HL-60 (cell line): ENCODE measurements around the gene AMBP.

ENCODE experiments used
- CTCF ChIP-seq: IDR thresholded peaks from one replicate; pipeline ENCODE4 v1.5.1; 2011; ENCODE audit warnings: low read length, control low read depth, inconsistent platforms; ENCODE audit not compliant: insufficient read depth
- GABPA ChIP-seq: IDR thresholded peaks from 2 replicates; pipeline ENCODE4 v1.6.1; 2012; ENCODE audit warnings: low read depth
- POLR2AphosphoS5 ChIP-seq: IDR thresholded peaks from 2 replicates; pipeline ENCODE4 v1.6.1; 2012; ENCODE audit warnings: low read depth

DNA sequence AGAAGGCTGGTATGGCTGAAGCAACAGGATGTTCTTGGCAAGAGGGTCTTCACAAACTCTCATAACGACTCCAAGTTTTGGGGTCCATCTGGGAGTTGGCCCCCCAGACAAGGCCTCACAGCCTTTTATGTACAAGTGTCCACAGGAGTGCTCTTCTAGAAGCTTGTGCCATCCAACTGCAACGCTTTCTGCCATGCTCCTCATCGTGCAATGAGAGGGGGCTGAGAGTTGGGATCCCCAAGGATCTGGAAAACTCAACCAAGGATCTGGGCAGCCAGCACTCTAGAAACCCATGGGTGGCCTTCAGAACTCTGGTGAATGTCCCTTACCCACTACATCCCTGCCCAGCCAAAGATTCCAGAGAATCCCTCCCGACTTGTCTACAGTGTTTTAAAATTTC lies 8.5 kb upstream of the AMBP start:
- no peak for TF ChIP-seq POLR2AphosphoS5
- no peak for TF ChIP-seq GABPA
- TF ChIP-seq CTCF = no peak
